Right lobe of liver (tissue), 4 donors: Measurements from ENCODE around the gene GLIS1.

Source experiments
- CTCF ChIP-seq, 4 donors: fragments of 200-600 bp in 3 of 4; fragments of 450-650 bp in 1 of 4; IDR thresholded peaks; one replicate each; pipeline versions ENCODE4 v1.5.1 to v1.8.0; 2016 to 2022; ENCODE audit warnings: antibody characterized with exemption in 4 of 4, mild to moderate bottlenecking in 2 of 4
- POLR2A ChIP-seq: fragments of 450-650 bp; IDR thresholded peaks from one replicate; pipeline ENCODE4 v1.6.1; 2017; ENCODE audit warnings: antibody characterized with exemption, mild to moderate bottlenecking
- donor health status: DM: no; HTN: no; CAD: no.
- donor health status: DM: no; HTN: no; CAD: no.
- donor health status: DM: no; HTN: yes; CAD: no.

- TF ChIP-seq POLR2A (no peak), CTCF (IDR thresholded peaks at IDR 0.05) (no peak)
These were observed 78.3 kb downstream of the GLIS1 start for GRCh38 chr1:53660666-53661065.
